Measurements from ENCODE around the gene PLPP3.
"Not testable (repeated sequence)": the region's sequence is repeated elsewhere in the genome, so short reads cannot be mapped to it uniquely, and the experiment has no call there.

DNA sequence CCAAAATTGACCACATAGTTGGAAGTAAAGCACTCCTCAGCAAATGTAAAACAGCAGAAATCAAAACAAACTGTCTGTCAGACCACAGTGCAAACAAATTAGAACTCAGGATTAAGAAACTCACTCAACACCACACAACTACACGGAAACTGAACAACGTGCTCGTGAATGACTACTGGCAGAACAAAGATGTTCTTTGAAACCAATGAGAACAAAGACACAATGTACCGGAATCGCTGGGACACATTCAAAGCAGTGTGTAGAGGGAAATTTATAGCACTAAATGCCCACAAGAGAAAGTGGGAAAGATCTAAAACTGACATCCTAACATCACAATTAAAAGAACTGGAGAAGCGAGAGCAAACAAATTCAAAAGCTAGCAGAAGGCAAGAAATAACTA lies 31.4 kb upstream of the PLPP3 start:
- TF ChIP-seq, protein P1, sequence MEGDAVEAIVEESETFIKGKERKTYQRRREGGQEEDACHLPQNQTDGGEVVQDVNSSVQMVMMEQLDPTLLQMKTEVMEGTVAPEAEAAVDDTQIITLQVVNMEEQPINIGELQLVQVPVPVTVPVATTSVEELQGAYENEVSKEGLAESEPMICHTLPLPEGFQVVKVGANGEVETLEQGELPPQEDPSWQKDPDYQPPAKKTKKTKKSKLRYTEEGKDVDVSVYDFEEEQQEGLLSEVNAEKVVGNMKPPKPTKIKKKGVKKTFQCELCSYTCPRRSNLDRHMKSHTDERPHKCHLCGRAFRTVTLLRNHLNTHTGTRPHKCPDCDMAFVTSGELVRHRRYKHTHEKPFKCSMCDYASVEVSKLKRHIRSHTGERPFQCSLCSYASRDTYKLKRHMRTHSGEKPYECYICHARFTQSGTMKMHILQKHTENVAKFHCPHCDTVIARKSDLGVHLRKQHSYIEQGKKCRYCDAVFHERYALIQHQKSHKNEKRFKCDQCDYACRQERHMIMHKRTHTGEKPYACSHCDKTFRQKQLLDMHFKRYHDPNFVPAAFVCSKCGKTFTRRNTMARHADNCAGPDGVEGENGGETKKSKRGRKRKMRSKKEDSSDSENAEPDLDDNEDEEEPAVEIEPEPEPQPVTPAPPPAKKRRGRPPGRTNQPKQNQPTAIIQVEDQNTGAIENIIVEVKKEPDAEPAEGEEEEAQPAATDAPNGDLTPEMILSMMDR (IDR thresholded peaks at IDR 0.05) = not testable (repeated sequence)
- TF ChIP-seq TEAD4 (IDR thresholded peaks at IDR 0.05; ENCODE audit: borderline replicate concordance, insufficient read depth); SIN3A (IDR thresholded peaks at IDR 0.05; ENCODE audit: borderline replicate concordance, low read depth, low read length); NFIC (IDR thresholded peaks at IDR 0.05; ENCODE audit: borderline replicate concordance): not testable (repeated sequence)

Data from SK-N-SH (cell line).